HepG2 (cell line): ENCODE measurements around the gene CLEC3B.

Source experiments
- EZH2 ChIP-seq: conservative IDR thresholded peaks from 2 replicates; pipeline ENCODE4 v1.6.1; 2012; ENCODE audit warnings: mild to moderate bottlenecking, low read depth, low read length, moderate library complexity
- FOSL1 ChIP-seq: sonication (generic); formaldehyde crosslinking; IDR thresholded peaks from 2 replicates; pipeline ENCODE4 v1.9.0; 2021; ENCODE audit warnings: missing genetic modification reagents, borderline replicate concordance
- HDAC2 ChIP-seq: sonication (generic); formaldehyde crosslinking; IDR thresholded peaks from 2 replicates; pipeline ENCODE4 v1.4.0; 2020; ENCODE audit warnings: missing genetic modification reagents
- JDP2 ChIP-seq: sonication (generic); formaldehyde crosslinking; IDR thresholded peaks from 2 replicates; pipeline ENCODE4 v1.8.1; 2022; ENCODE audit warnings: missing genetic modification reagents, borderline replicate concordance
- KLF16 ChIP-seq, 2 experiments: sonication (generic) in 1 of 2; formaldehyde crosslinking in 1 of 2; IDR thresholded peaks; 2 replicates each; pipeline versions ENCODE4 v1.6.1 to v1.8.0; 2016 to 2023; ENCODE audit warnings: missing genetic modification reagents in 2 of 2, missing compliant biosample characterization in 1 of 2
- NCOA1 ChIP-seq: sonication (generic); formaldehyde crosslinking; IDR thresholded peaks from 2 replicates; pipeline ENCODE4 v1.9.0; 2021; ENCODE audit warnings: missing genetic modification reagents
- NR2C2 ChIP-seq: sonication (generic); formaldehyde crosslinking; IDR thresholded peaks from 2 replicates; pipeline ENCODE4 v1.4.0; 2020; ENCODE audit warnings: missing genetic modification reagents, mild to moderate bottlenecking, moderate library complexity, borderline replicate concordance
- POLR2AphosphoS5 ChIP-seq: IDR thresholded peaks from 2 replicates; pipeline ENCODE4 v1.6.1; 2012; ENCODE audit warnings: low read depth, low read length
- ZNF274 ChIP-seq: sonication (generic); formaldehyde crosslinking; IDR thresholded peaks from 2 replicates; pipeline ENCODE4 v1.5.1; 2020; ENCODE audit warnings: mild to moderate bottlenecking, missing genetic modification reagents
- TF ChIP-seq, protein P1 (sequence below): IDR thresholded peaks from 2 replicates; pipeline ENCODE4 v1.6.1; 2016; ENCODE audit warnings: low read depth
- TF ChIP-seq, protein P2 (sequence below): sonication (generic); formaldehyde crosslinking; IDR thresholded peaks from 2 replicates; pipeline ENCODE4 v1.5.0; 2020; ENCODE audit warnings: mild to moderate bottlenecking, missing genetic modification reagents, moderate library complexity
- TF ChIP-seq, protein P3 (sequence below): sonication (generic); formaldehyde crosslinking; IDR thresholded peaks from 2 replicates; pipeline ENCODE4 v1.4.0; 2020; ENCODE audit warnings: missing genetic modification reagents, borderline replicate concordance
- TF ChIP-seq, protein P4 (sequence below): sonication (generic); formaldehyde crosslinking; IDR thresholded peaks from 2 replicates; pipeline ENCODE4 v1.4.0; 2020; ENCODE audit warnings: mild to moderate bottlenecking, missing genetic modification reagents

DNA sequence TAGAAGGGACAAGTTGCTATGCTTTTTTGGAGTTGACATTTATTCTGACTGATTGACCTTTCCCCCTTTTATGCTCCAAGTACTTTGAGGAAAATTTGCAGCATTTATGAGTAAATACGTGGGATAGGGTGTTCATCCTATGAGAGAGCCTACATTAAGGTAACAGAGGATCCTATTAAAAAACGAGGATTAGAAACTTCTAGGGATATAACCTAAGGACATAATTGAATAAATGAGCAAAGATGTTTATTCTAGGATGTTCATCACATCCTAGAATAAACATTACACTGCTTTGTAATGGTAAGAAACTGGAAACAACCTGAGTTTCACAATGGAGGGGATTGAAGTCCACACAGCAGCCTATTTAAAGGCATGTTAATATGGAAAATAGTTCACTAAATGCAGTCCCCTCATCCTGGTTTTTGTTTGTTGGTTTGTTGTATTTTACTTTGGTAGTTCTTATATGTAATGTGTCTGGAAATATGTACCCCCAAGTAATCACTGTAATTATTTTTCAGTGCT, 23.9 kb upstream of the CLEC3B start:
- TF ChIP-seq NCOA1 (CRISPR knock-in tag) (no peak), ZNF274 (no peak), FOSL1 (CRISPR knock-in tag) (no peak), NR2C2 (CRISPR knock-in tag) (no peak), HDAC2 (CRISPR knock-in tag) (no peak), POLR2AphosphoS5 (no peak), KLF16 (CRISPR knock-in tag; IDR thresholded peaks at IDR 0.05) (no peak), EZH2 (no peak), JDP2 (no peak)
- TF ChIP-seq, protein P1, sequence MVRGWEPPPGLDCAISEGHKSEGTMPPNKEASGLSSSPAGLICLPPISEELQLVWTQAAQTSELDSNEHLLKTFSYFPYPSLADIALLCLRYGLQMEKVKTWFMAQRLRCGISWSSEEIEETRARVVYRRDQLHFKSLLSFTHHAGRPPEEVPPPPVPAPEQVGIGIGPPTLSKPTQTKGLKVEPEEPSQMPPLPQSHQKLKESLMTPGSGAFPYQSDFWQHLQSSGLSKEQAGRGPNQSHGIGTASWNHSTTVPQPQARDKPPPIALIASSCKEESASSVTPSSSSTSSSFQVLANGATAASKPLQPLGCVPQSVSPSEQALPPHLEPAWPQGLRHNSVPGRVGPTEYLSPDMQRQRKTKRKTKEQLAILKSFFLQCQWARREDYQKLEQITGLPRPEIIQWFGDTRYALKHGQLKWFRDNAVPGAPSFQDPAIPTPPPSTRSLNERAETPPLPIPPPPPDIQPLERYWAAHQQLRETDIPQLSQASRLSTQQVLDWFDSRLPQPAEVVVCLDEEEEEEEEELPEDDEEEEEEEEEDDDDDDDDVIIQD (CRISPR knock-in tag), result no peak
- TF ChIP-seq, protein P2, sequence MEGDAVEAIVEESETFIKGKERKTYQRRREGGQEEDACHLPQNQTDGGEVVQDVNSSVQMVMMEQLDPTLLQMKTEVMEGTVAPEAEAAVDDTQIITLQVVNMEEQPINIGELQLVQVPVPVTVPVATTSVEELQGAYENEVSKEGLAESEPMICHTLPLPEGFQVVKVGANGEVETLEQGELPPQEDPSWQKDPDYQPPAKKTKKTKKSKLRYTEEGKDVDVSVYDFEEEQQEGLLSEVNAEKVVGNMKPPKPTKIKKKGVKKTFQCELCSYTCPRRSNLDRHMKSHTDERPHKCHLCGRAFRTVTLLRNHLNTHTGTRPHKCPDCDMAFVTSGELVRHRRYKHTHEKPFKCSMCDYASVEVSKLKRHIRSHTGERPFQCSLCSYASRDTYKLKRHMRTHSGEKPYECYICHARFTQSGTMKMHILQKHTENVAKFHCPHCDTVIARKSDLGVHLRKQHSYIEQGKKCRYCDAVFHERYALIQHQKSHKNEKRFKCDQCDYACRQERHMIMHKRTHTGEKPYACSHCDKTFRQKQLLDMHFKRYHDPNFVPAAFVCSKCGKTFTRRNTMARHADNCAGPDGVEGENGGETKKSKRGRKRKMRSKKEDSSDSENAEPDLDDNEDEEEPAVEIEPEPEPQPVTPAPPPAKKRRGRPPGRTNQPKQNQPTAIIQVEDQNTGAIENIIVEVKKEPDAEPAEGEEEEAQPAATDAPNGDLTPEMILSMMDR (CRISPR knock-in tag), result no peak
- TF ChIP-seq, protein P3, sequence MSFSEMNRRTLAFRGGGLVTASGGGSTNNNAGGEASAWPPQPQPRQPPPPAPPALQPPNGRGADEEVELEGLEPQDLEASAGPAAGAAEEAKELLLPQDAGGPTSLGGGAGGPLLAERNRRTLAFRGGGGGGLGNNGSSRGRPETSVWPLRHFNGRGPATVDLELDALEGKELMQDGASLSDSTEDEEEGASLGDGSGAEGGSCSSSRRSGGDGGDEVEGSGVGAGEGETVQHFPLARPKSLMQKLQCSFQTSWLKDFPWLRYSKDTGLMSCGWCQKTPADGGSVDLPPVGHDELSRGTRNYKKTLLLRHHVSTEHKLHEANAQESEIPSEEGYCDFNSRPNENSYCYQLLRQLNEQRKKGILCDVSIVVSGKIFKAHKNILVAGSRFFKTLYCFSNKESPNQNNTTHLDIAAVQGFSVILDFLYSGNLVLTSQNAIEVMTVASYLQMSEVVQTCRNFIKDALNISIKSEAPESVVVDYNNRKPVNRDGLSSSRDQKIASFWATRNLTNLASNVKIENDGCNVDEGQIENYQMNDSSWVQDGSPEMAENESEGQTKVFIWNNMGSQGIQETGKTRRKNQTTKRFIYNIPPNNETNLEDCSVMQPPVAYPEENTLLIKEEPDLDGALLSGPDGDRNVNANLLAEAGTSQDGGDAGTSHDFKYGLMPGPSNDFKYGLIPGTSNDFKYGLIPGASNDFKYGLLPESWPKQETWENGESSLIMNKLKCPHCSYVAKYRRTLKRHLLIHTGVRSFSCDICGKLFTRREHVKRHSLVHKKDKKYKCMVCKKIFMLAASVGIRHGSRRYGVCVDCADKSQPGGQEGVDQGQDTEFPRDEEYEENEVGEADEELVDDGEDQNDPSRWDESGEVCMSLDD (CRISPR knock-in tag), result no peak
- TF ChIP-seq, protein P4, sequence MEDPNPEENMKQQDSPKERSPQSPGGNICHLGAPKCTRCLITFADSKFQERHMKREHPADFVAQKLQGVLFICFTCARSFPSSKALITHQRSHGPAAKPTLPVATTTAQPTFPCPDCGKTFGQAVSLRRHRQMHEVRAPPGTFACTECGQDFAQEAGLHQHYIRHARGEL (CRISPR knock-in tag), result no peak
